GM18870 (cell line): ENCODE measurements around the gene ESRRA.

Experiments used
- ATAC-seq: cut with Tn5 transposase; IDR thresholded peaks from one replicate; pipeline ENCODE4 v1.9.1; 2021; ENCODE audit warnings: moderate library complexity; ENCODE audit not compliant: unreplicated experiment

ESRRA gene

DNA sequence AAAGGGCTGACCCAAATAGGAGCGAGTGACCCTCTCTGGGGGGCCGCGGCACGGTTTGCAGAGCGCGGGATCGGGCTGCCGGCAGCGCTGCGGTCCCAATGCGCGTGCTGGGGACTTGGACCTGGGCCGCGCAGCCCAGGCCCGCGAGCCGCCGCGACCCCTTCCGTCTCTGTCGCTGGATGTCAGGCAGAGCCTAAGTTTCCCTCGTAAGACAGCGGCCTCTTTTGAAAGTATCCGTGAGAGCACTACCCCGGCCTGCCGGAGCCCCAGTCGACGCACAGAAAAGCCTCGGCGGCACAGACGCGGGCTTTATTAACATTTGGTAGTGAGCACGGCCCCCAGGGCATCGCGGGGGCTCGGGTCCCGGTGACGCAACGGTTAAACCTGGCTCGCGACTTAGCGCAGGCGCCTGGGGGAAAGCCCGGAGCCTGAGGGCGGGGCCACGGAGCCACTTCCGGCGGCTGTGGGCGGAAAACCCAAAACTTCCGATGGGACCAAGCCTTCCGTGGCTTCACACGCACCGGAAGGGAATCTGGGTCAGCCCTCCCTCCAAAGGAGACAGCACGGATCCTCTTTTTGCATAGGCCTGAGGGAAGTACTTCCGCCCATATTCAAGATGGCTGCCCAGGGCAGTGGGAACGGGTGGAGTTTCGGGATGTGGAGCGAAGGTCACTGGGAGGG lies 35.6 kb upstream of the ESRRA start:
- peak; percentile 68 for ATAC-seq

DNA sequence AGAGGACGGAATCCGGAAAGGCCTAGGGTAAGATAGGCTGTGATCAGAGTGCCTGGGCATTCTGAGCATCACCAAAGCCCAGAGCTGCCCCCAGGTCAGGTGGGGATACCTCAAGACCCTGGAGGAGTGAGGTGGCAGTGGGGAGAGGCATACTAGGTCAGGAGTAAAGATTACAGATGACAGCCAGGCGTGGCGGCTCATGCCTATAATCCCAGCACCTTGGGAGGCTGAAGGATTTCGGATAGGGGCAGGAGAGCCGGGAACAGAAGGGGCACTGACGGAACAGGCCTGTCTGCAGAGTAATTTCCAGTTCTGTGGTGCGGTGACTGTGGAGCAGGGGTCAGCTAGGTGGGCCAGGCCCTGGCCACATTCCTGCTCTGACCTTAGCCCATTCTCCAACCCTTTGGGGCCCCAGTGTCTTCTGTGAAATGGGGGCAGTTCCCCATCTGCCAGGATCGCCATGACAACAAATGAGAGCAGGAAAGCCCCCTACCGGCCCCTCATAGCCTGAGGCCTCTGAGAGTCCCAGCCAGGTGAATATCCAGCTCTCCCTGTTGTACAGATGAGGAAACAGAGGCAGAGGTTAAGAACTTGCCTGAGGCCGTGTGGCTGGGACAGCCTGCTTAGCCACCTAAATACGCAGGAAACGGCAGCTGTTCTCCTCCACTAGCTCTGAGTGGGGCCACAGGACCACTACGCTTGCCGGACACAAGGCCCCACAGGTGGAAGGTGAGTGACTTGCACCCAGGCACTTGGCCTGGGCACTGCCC lies 30.1 kb upstream of the ESRRA start:
- no peak for ATAC-seq

DNA sequence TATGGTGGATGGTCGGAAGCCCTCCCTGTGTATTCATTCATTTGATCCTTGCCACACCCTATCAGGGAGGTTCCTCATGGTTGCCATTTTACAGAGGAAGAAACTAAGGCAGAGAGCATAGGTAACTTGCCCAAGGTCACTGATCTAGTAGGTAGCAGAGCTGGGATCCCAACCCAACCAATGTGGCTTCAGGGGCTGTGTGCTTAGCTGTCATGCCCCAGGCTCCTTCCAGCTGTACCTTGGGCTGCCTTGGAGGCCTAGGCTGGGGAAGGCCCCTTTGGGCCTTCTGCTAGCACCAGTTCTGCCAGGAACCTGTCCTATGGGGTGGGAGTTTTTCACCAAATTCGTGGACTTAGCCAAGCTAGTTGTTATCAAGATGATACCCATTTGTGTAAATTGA lies 29.5 kb upstream of the ESRRA start:
- no peak for ATAC-seq

DNA sequence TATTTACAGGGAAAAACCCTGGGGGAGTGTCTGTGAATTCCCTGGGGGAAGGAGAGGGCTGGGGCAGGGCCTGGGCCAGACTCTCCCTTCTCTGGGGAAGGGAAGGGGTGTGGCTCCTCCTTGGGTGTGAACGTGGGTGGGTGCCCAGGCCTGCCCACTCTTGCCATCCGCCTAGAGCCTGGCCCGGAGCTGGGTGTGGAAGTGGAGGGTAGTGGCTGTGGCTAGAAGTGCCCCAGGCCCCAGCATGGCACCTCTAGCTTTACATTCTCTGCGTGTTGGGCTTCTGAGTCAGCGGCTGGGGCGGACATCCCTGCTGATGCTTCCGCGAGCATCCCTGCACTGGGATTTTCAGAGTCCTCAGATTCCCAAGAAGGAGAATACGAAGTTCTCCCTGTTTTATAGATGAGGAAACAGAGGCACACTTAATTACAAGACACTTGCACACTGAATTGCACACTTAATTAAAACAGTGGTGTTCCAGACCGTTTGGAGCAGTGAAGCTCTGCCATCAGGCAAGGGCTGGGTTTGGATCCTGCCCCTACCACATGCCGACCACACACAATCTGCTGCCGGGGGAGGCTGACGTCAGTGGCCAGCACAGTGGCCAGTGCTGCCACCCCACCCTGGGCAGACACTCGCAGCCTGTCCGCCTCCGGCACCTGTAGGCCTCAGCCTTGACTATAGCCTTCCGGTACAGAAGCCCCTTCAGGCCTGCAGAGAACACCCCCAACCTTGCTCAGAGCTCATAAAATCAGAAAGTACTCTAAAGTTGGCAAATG lies 28.5 kb upstream of the ESRRA start:
- no peak for ATAC-seq

DNA sequence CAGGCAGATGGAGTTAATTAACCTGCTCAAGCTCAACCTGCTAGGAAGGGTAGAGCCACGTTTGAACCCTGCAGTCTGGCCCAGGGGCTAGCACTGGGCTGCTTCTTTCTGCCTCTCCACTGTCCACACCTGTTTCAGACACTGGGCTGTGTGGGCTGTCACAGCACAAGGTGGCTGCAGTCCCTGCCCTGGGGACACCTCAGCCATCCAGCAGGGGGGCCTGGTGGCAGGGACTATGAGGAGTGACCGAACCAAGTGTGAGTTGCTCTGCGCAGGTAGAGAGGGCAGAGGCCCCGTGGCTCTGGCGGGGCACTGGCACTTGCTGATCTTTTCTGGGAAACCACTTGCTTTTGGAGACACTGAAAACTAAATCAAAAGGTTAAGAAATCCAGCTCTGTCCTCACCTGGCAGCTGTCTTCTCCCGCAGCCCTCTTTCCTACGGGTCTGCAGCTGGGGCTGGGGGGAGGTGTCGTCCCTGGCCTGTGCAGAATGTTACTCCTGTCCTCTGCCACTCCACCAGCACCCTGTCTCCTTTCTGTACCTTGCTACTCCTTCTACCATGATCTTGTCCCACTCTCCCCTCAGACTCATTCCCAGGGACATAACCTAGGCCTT lies 26.6 kb upstream of the ESRRA start:
- ATAC-seq, result no peak

DNA sequence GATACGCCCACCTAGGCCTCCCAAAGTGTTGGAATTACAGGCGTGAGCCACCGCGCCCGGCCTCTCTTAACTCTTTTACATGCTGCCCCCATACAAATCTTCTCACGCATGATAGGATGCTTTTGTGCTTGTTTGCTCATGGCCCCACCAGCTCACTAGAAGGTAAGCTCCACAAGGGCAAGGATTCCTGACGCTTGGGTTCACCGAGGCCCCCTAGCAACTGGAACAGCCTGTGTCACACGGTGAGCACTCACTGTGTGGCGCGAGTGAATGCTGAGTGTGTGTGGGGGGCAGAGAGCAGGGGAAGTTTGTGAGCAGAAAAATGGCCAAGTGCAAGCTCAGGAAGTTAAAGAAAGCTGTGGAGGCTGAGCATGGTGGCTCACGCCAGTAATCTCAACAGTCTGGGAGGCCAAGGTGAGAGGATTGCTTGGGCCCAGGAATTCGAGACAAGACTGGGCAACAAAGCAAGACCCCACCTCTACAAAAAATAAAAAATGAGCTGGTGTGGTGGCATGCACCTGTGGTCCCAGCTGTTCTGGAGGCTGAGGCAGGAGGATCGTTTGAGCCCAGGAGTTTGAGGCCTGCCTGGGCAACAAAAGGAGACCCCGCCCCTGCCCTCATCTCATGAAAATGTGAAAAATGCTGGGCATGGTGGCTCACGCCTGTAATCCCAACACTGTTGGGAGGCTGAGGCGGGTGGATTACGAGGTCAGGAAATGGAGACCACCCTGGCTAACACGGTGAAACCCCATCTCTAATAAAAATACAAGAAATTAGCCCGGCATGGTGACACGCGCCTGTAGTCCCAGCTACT lies 23.2 kb upstream of the ESRRA start:
- ATAC-seq, result no peak

DNA sequence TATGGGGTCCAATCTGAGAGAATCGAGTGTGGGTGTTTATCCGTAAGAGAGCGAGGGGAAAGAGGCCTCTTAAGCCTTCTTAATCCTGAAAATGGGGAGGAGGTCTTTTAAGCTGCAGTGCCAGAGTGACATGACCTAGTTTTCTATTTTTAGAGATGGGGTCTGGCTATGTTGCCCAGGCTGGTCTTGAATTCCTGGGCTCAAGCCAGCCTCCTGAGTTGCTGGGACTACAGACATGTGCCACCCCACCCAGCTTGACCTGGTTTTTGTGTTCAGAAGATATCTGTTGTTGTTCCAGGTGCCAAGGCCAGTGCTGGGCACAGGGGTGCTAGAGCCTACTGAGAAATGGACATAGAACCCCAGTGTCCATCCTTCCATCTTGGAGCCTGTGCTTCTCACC lies 22.2 kb upstream of the ESRRA start:
- no peak for ATAC-seq

DNA sequence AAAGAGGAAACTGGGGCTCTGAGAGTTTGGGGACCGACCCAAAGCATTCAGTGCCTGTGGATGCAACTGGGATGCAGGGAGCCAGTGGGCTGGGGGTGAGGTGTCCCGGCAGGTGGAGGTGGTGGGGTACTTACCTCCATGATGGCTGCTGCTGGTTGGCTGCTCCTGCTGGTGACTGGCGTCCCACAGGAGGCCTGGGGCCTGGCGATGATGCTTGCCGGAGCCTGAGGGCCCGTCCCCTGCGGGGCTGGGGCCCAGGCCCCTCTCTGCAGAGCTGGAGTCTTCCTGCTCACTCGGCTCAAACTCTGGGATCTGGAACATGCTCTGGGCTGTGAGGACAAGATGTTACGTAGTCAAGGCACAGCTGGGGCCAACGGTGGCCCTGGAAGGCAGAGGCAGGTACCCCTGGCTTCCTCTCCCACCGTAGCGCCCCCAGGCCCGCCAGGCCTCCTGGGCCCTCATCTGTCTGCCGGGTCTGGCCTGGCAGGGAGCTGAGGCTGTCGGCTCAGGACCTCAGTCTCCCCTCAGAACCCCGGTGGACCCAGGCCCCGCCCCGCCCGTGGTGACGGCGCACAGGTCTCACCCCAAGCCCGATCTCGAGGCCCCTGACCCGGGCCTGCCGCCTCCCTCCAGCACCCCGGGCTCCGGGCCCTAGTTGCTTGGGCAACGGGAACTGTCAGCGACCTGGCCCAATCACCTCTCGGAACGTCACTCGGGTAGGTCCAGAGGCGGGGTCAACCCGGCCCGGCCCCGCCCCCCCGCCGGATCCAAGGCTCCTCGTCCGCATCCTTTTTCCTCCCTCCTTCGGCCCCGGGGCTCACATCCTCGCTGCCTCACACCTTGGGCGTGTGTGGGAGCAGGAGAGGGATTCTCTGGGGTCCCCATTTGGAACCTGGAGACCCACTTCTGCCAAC lies 21.0 kb upstream of the ESRRA start, which contains the start of gene BAD:
Gene BAD (minus strand): TSS at position 618 of the 914 bp plus-strand sequence. CDS start 297 bp downstream, at position 321.
- peak; percentile 51 for ATAC-seq

DNA sequence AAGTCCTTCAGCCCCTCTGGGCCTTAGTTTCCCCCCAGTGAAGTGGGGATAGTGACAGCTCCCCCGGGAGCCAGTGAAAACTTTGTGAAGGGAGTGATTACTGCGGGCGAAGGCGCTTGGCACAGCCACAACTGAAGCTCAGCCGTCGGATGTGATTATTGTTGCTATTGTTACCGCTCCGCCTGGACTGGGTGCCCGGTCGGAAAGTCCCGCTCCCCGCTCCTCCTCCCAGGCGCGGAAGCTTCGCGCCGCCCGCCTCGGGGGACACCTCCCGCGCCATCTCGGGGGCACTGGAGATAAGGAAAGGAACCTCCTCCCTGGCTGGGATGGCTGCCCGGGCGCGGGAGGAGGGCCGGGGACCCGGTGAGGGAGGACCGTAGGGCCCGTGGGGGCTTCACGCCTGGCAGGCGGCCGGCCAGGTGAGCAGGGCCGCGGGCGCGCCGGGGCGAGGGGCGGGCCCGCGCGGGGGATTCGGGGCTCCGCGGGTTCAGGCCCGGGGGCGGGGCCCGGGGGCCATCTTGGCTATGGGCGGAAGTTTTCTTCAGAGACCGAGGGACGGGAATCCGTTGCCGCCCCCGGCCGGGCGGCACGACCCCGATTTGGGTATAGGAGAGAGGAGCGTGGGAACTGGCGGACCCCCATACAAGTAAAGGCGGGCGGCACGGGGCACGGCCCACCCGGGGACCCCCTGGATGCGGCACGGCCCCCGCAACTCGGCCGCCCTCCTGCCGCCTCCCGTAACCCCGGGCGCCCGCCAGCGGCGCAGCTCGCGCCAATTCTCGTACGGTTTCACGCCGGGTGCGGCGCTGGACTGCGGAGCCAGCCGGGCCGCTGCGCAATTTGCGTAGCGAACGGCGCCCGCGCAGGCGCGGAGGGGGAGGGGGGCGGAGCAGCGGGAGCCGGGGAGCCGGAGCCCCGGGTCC lies 20.1 kb upstream of the ESRRA start, which contains the start of gene GPR137:
Gene GPR137 (plus strand): TSS at position 887 of the 923 bp plus-strand sequence. CDS start 677 bp downstream, outside the sequence.
- ATAC-seq, result peak; percentile 56

DNA sequence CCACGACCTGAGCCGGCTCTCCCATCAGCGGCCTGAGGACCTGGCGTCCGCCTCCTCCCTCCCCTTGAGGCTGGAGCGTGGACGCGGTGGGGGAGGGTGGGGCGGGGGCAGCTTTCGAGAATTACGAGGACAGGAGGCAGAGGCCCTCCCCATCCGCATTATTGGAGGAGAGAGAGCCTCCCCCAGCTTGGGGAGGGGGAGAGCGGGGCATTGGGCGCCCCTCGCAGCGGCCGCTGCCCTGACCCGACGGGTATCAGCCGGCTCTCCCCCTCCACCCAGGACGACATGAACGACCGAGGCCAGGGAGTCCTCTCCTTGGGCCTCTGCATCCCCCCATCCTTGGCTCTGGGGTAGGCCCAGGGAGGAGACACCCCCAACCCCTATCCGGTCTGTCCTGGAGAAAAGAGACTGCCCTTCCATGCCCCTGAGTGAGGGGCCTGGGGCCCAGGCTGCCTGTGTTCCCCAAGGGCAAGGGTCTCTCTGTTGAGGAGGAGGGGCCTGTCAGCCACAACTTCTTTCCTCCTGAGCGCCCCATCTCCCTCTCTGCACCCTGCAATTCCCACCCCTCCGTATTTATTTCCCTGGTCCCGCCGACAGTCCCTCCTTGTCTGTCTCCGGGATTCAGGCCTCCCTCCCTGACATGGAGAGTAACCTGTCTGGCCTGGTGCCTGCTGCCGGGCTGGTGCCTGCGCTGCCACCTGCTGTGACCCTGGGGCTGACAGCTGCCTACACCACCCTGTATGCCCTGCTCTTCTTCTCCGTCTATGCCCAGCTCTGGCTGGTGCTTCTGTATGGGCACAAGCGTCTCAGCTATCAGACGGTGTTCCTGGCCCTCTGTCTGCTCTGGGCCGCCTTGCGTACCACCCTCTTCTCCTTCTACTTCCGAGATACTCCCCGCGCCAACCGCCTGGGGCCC lies 19.2 kb upstream of the ESRRA start:
- no peak for ATAC-seq

DNA sequence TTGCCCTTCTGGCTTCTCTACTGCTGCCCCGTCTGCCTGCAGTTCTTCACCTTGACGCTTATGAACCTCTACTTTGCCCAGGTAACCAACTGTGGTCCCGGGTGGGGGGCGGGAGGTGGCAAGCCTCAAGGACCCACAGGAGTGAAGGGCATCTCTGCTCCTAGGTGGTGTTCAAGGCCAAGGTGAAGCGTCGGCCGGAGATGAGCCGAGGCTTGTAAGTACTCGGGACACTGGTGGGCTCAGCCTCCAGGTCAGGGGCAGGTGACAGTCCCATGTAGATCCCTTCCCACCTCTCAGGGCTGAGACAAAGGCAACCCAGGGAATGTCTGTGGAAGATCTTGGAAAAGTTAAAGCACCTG lies 18.5 kb upstream of the ESRRA start:
- no peak for ATAC-seq

DNA sequence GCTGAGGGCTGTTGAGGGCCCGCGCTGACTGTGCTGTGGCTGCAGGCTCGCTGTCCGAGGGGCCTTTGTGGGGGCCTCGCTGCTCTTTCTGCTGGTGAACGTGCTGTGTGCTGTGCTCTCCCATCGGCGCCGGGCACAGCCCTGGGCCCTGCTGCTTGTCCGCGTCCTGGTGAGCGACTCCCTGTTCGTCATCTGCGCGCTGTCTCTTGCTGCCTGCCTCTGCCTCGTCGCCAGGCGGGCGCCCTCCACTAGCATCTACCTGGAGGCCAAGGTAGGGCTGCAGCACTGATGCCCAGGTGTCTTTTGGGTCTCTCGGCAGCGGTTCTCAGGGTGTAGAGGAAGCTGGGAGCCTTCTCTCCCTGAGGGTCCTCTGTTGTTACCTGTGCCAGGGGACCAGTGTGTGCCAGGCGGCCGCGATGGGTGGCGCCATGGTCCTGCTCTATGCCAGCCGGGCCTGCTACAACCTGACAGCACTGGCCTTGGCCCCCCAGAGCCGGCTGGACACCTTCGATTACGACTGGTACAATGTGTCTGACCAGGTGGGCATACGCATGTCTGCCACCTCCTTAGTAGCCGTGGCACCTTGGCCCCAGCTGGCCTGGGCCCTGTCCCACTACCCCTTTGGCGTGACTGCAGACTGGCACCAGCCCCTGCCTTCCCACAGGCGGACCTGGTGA lies 17.5 kb upstream of the ESRRA start:
- ATAC-seq, result no peak

DNA sequence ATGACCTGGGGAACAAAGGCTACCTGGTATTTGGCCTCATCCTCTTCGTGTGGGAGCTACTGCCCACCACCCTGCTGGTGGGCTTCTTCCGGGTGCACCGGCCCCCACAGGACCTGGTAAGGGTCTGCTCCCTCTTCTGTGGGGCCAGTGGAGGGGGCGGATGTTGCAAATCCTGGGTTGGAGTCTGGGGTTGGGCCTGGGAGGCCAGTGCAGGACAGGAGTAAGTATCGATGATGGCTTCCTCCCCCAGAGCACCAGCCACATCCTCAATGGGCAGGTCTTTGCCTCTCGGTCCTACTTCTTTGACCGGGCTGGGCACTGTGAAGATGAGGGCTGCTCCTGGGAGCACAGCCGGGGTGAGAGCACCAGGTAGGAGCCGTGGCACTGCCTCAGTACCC lies 17.0 kb upstream of the ESRRA start:
- ATAC-seq, result no peak

DNA sequence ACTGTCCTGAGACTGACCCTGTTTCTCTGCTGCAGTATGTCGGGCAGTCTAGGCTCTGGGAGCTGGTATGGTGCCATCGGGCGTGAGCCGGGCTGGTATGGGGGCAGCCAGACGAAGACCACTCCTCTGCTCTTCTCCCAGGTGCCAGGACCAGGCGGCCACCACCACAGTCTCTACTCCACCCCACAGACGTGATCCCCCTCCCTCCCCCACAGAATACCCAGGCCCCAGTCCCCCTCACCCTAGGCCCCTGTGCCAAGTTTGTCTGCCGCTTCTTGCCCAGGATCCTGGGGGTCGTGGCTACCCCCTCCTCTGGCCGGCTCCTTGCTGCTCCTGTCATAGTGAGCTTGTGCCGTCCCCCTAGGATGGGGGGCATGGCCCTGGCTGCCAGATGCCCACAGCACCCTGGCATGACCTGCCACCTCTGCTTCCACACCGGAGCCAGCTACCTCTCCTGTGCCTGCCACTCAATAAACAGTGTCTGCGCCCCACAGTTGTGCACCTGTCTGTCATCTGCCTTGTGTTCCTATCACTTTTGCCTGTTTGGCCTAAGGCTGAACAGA lies 16.2 kb upstream of the ESRRA start:
- no peak for ATAC-seq

DNA sequence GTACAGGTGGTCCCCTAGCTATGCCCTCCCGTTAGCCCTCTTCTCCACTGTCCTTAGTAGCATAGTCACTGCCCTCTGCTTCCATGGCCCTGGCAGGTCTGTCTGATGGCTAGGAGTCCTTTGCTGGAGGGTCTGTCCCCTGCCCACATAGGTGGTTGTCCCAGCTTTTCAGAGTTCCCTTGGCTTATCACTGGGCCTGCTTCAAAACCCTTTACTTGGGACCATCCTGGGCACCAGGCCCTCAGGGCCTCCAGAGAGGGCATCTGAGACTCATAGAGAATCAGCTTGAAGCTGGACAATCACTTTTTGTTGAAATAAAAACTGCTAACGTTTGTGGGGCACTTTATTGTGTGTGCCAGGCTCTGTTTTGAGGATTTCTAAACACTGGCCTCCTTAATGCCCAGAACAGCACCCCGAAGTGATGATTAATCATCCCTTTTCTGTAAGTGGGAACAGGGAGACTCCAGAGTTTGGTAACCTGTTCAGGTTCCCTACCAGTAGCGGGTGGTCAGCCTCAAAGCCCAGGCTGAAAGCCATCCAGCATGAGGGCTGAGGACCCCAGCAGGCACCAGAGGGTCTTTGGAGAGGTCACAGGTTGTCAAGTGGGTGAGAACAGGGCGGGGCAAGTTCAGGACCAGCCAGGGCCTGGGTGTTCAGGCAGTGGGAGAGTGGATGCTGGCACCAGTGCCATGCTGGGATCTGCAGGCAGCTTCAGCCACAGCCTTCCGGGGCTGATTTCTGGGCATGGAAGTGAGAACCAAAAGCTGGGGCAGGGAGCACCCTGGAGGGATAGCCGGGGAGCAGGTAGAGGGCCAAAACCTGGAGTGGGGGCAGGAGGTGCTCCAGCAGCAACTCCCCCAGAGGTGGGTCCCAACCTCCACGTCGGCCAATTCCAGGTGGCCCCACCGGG lies 14.7 kb upstream of the ESRRA start:
- ATAC-seq, result no peak
